ENCODE data around the gene TMEFF2. TPM values are rescaled to one million over a fixed set of nuclear protein-coding genes. Genes with fewer than 3 reads are reported as not detected.
A peak's percentile ranks its signal among the peaks of the same experiment; 100 is the strongest.
"Not testable (repeated sequence)": the region's sequence is repeated elsewhere in the genome, so short reads cannot be mapped to it uniquely, and the experiment has no call there.

TMEFF2 gene
- total and polyA plus RNA-seq, 10 of the 15 experiments (the other 5 are each of a cell fraction or from before 2014, with no cell fraction given): not detected

GRCh38 chr2:192130312-192130711, 64.4 kb downstream of the TMEFF2 start:
- DNase-seq (ENCODE audit: low read depth, low spot score); POLR2A ChIA-PET; H3K79me2 ChIP-seq (ENCODE audit: control insufficient read depth, insufficient read depth, low read length); intact Hi-C loops (cut with micrococcal nuclease; ENCODE audit: unreplicated experiment); H3K4me3 ChIP-seq; SMC1A ChIA-PET (ENCODE audit: uncharacterized antibody, unreplicated experiment); FAIRE-seq; in situ Hi-C loops (cut with MboI); H3K27me3 ChIP-seq (replicated peaks in 1 of 2; ENCODE audit: control insufficient read depth in 2 of 2, insufficient read depth in 2 of 2, low read length in 1 of 2); RAD21 ChIA-PET (ENCODE audit: unreplicated experiment); BruUV-seq (replicated peaks); H3K9me3 ChIP-seq (replicated peaks; ENCODE audit: control insufficient read depth, insufficient read depth, low read length); H4K20me1 ChIP-seq (ENCODE audit: control insufficient read depth, insufficient read depth); ATAC-seq; H3K27ac ChIP-seq (ENCODE audit: control insufficient read depth, insufficient read depth); CTCF ChIA-PET; H3K4me2 ChIP-seq (ENCODE audit: control insufficient read depth, insufficient read depth); H3K36me3 ChIP-seq (ENCODE audit: control insufficient read depth in 2 of 2, insufficient read depth in 2 of 2, low read length in 1 of 2); H3K9ac ChIP-seq (ENCODE audit: control insufficient read depth, insufficient read depth, low read length); H2AFZ ChIP-seq (ENCODE audit: control insufficient read depth, low read depth, low read length); H3K4me1 ChIP-seq (ENCODE audit: control insufficient read depth, insufficient read depth, low read length): not testable (repeated sequence)
- 30% methylated on average over 4 of the region's 5 CpGs for WGBS (ENCODE audit: insufficient coverage, insufficient replicate concordance, low lambda C conversion rate, missing lambda C conversion rate)

- FAIRE-seq (no peak), DNase-seq (ENCODE audit: low read depth, low spot score) (no peak), ATAC-seq (peak; percentile 28; the same call in 2 of the 3 replicates)
- no peak overlapping the region for H3K4me2 ChIP-seq (ENCODE audit: control insufficient read depth, insufficient read depth)
- BruUV-seq (replicated peaks): no TSS peak
- SMC1A ChIA-PET (ENCODE audit: uncharacterized antibody, unreplicated experiment): interaction anchor here (0.6 to 2.0 kb wide), 4 partner anchors 10 to 316 kb away, joined by 3 to 7 read pairs (median 3); no protein-coding TSS in a partner anchor
- RAD21 ChIA-PET (ENCODE audit: unreplicated experiment): interaction anchor here (1.3 kb wide), 1 partner anchor 18 kb away, joined by 3 read pairs; no protein-coding TSS in a partner anchor
- no peak overlapping the region for H3K9ac ChIP-seq (ENCODE audit: control insufficient read depth, insufficient read depth, low read length)
- H3K79me2 ChIP-seq (ENCODE audit: control insufficient read depth, insufficient read depth, low read length): no peaks in the 10 kb centered on the region
- H3K27ac ChIP-seq (ENCODE audit: control insufficient read depth, insufficient read depth): no peak overlapping the region
- intact Hi-C loops (cut with micrococcal nuclease; ENCODE audit: unreplicated experiment) (no loop called here), in situ Hi-C loops (cut with MboI) (no loop called here)
- CTCF ChIA-PET: interaction anchor here (1.2 to 1.7 kb wide), 3 partner anchors 21 to 317 kb away, joined by 3 to 7 read pairs (median 3); no protein-coding TSS in a partner anchor
- no peak overlapping the region for H3K4me3 ChIP-seq
- H3K9me3 ChIP-seq (replicated peaks; ENCODE audit: control insufficient read depth, insufficient read depth, low read length): no peaks in the 10 kb centered on the region
- H3K4me1 ChIP-seq (ENCODE audit: control insufficient read depth, insufficient read depth, low read length): no peaks in the 10 kb centered on the region
- H2AFZ ChIP-seq (ENCODE audit: control insufficient read depth, low read depth, low read length): no peak overlapping the region
- no peaks in the 10 kb centered on the region for H3K36me3 ChIP-seq (ENCODE audit: control insufficient read depth in 2 of 2, insufficient read depth in 2 of 2, low read length in 1 of 2)
- TF ChIP-seq RB1 (IDR thresholded peaks at IDR 0.05; ENCODE audit: borderline replicate concordance) (no peak), IKZF2 (IDR thresholded peaks at IDR 0.05) (no peak)
- POLR2A ChIA-PET: no interaction called here
- H3K27me3 ChIP-seq (replicated peaks in 1 of 2; ENCODE audit: control insufficient read depth in 2 of 2, insufficient read depth in 2 of 2, low read length in 1 of 2): no peaks in the 10 kb centered on the region
- no peaks in the 10 kb centered on the region for H4K20me1 ChIP-seq (ENCODE audit: control insufficient read depth, insufficient read depth)
- WGBS (ENCODE audit: insufficient coverage, insufficient replicate concordance, low lambda C conversion rate, missing lambda C conversion rate): 53% methylated on average over 4 of the region's 4 CpGs
Measured at GRCh38 chr2:192128655-192129054, 66.1 kb downstream of the TMEFF2 start.
